ENCODE data around the gene LRRC4B.

DNA sequence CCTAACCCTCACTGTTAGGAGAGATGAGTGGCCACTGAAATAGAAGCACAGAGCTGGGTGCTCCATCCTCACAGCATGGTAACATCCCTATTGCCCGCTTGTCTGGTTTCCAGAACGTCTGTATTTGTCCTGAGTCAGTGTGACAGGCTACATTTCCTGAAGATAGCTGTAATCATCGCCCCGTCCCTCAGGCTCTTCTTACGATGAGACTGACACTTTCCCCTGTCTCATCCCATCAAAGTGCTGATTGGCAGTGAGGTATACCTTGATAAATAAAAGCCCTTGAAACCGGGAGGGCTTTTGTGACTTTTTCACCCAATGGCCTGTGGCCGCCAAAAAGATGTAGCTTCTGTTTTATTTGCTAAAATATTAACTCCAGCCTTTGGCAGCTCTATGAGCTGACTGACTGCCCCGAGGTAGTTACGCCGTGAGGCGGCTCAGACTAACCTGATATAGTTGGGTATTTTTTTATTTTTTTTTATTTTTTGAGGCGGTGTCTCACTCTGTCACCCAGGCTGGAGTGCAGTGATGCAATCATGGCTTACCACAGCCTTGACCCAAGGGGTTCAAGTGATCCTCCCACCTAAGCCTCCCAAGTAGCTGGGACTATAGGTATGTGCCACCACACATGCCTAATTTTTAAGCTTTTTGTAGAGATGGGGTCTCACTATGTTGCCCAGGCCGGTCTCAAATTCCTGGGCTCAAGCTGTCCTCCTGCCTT, 5.7 kb upstream of the LRRC4B start:
- TF ChIP-seq, protein P1, sequence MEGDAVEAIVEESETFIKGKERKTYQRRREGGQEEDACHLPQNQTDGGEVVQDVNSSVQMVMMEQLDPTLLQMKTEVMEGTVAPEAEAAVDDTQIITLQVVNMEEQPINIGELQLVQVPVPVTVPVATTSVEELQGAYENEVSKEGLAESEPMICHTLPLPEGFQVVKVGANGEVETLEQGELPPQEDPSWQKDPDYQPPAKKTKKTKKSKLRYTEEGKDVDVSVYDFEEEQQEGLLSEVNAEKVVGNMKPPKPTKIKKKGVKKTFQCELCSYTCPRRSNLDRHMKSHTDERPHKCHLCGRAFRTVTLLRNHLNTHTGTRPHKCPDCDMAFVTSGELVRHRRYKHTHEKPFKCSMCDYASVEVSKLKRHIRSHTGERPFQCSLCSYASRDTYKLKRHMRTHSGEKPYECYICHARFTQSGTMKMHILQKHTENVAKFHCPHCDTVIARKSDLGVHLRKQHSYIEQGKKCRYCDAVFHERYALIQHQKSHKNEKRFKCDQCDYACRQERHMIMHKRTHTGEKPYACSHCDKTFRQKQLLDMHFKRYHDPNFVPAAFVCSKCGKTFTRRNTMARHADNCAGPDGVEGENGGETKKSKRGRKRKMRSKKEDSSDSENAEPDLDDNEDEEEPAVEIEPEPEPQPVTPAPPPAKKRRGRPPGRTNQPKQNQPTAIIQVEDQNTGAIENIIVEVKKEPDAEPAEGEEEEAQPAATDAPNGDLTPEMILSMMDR (IDR thresholded peaks at IDR 0.05): no peak
- no peak for TF ChIP-seq POLR2A (IDR thresholded peaks at IDR 0.05)
